Heart left ventricle (tissue), 16 donors: ENCODE measurements around the gene CACNA2D1. TPM values are rescaled to one million over a fixed set of nuclear protein-coding genes. Genes with fewer than 3 reads are reported as not detected.

Experiments
- ATAC-seq, 4 donors: fragments of 200-7000 bp; cut with Tn5 transposase; one replicate each; pipeline ENCODE4 v1.9.1; 2020 to 2022; ENCODE audit warnings: moderate library complexity in 4 of 4, mild to moderate bottlenecking in 3 of 4, moderate number of reproducible peaks in 1 of 4
- DNase-seq, 5 donors: peaks; one replicate each; pipeline ENCODE4 v3.0.0-alpha.2; 2020
- H3K27ac ChIP-seq, 12 donors: fragments of 200-600 bp; sonication (generic) in 4 of 12; one replicate each; pipeline versions ENCODE4 v1.5.0 to v1.8.0; 2016 to 2022; ENCODE audit warnings: mild to moderate bottlenecking in 2 of 12
- H3K27me3 ChIP-seq, 9 donors: fragments of 200-600 bp; sonication (generic) in 2 of 9; one replicate each; pipeline versions ENCODE4 v1.5.1 to v1.8.0; 2016 to 2022; ENCODE audit warnings: mild to moderate bottlenecking in 3 of 9
- H3K36me3 ChIP-seq, 9 donors: fragments of 200-600 bp; sonication (generic) in 2 of 9; one replicate each; pipeline versions ENCODE4 v1.5.0 to v1.8.0; 2018 to 2022; ENCODE audit warnings: mild to moderate bottlenecking in 2 of 9
- H3K4me1 ChIP-seq, 12 donors: fragments of 200-600 bp; sonication (generic) in 4 of 12; one replicate each; pipeline versions ENCODE4 v1.5.0 to v1.8.0; 2016 to 2022; ENCODE audit warnings: mild to moderate bottlenecking in 3 of 12
- H3K4me3 ChIP-seq, 12 donors: fragments of 200-600 bp; sonication (generic) in 4 of 12; one replicate each; pipeline versions ENCODE4 v1.5.0 to v1.8.0; 2017 to 2022; ENCODE audit warnings: mild to moderate bottlenecking in 9 of 12, moderate library complexity in 4 of 12
- H3K9me3 ChIP-seq, 12 donors: fragments of 200-600 bp; sonication (generic) in 4 of 12; one replicate each; pipeline versions ENCODE4 v1.5.0 to v1.8.0; 2016 to 2022; ENCODE audit warnings: mild to moderate bottlenecking in 1 of 12
- CTCF ChIP-seq, 12 donors: fragments of 200-600 bp; sonication (generic) in 4 of 12; IDR thresholded peaks; one replicate each; pipeline versions ENCODE4 v1.5.0 to v1.8.0; 2018 to 2022; ENCODE audit warnings: antibody characterized with exemption in 12 of 12, mild to moderate bottlenecking in 5 of 12
- POLR2A ChIP-seq, 2 donors: fragments of 450-650 bp; IDR thresholded peaks; one replicate each; pipeline ENCODE4 v1.6.1; 2017; ENCODE audit warnings: antibody characterized with exemption in 2 of 2, mild to moderate bottlenecking in 2 of 2, moderate library complexity in 2 of 2
- WGBS, 4 donors: extraction: QIAGEN DNeasy Blood & Tissue Kit in 2 of 4; methylation state at CpG; one replicate each; pipeline versions ENCODE4 v1.1.5 to v1.1.7; 2013 to 2018; 5-methylcytosine and 5-hydroxymethylcytosine counted together
- intact Hi-C, 10 donors: fragments of 100-400 bp; cut with DNase I; formaldehyde crosslinking; loops; one replicate each; pipeline versions ENCODE4 v1.11.1 to v1.14.2; 2022
- polyA plus RNA-seq, 2 donors: library from polyadenylated mRNA; stranded (reverse); fragments of 200-250 nt; gene quantifications; one replicate each; pipeline ENCODE4 v1.2.3, GENCODE V29; 2013
- total RNA-seq, 9 donors: library from RNA; depleted of rRNA in 2 of 9; stranded (reverse); fragments of >200 nt in 2 of 9; fragmentation: NEBNext Ultra II Directional in 3 of 9; extraction: Animal tissue kit (Norgen Biotek cat#: 25700) in 3 of 9; gene quantifications; one replicate each; pipeline versions ENCODE4 v1.1.0 to v1.2.4, GENCODE V29; 2016 to 2023
- donor health status: ischemic (EF 13 %, LVEDD 7.1; RV severe dilation, severe dysfunction).
- donor health status: healthy with polysubstance abuse.
- donor health status: DM: no; HTN: yes; CAD: no.
- donor health status: DM: no; HTN: no; CAD: no.
- donor health status: ischemic (EF 25% LVEDD 6.9; RV normal size, moderate dysfunction).
- donor health status: ischemic (EF 25% LVEDD 5.7; RV mildly dilated, moderate dysfunction).
- donor health status: healthy.
- donor health status: DM: yes; HTN: yes; CAD: no.
- donor health status: ischemic (EF 35%, LVEDD 5.7; RV mildly dilated, moderate dysfunction).
- donor health status: nonischemic (EF 11% LVEDD 7.7; RV severe dilation, severe dysfunction).
- donor health status: DM: yes; HTN: yes; CAD: no.
- donor health status: PGD.
- donor health status: ischemic (EF 29% LVEDD 5.4; RV normal size, mild dysfunction).
- donor health status: nonischemic (EF 23%, LVEDD 6.1; RV moderate dilation, normal function).

CACNA2D1 gene
- total and polyA plus RNA-seq, 11 donors: 13.5 to 122 (median 55.5) TPM

GRCh38 chr7:82294865-82295264, 148.7 kb downstream of the CACNA2D1 start:
- DNase-seq (no peak), ATAC-seq (no peak)
- Histone ChIP-seq H3K9me3 (peaks cover 0 to 11% (median 0%) of the 10 kb centered on the region in 12 donors), H3K27ac (no peak overlapping the region), H3K4me3 (no peak overlapping the region), H3K27me3 (no peaks in the 10 kb centered on the region), H3K36me3 (peaks cover 0 to 4% (median 0%) of the 10 kb centered on the region in 9 donors), H3K4me1 (peaks cover 0 to 13% (median 4%) of the 10 kb centered on the region in 12 donors)
- intact Hi-C loops: no loop called here
- WGBS, 4 donors: 68 to 87% (median 73%) methylated on average over 1 of the region's 1 CpG
- TF ChIP-seq POLR2A (IDR thresholded peaks at IDR 0.05): no peak
- TF ChIP-seq CTCF (IDR thresholded peaks at IDR 0.05): no peak

GRCh38 chr7:82294382-82294784, 149.2 kb downstream of the CACNA2D1 start:
- DNase-seq (no peak), ATAC-seq (no peak)
- Histone ChIP-seq H3K9me3 (peaks cover 0 to 11% (median 0%) of the 10 kb centered on the region in 12 donors), H3K27me3 (no peaks in the 10 kb centered on the region), H3K27ac (no peak overlapping the region), H3K4me3 (no peak overlapping the region), H3K4me1 (peaks cover 0 to 15% (median 5%) of the 10 kb centered on the region in 12 donors), H3K36me3 (peaks cover 0 to 4% (median 0%) of the 10 kb centered on the region in 9 donors)
- 75 to 87% (median 81%) methylated on average over 1 of the region's 1 CpG for WGBS, 4 donors
- no peak for TF ChIP-seq POLR2A (IDR thresholded peaks at IDR 0.05)
- no peak for TF ChIP-seq CTCF (IDR thresholded peaks at IDR 0.05)
- intact Hi-C loops: no loop called here

- peaks cover 0 to 23% (median 8%) of the 10 kb centered on the region in 12 donors for H3K4me1 ChIP-seq
- no peaks in the 10 kb centered on the region for H3K27me3 ChIP-seq
- no peak overlapping the region for H3K27ac ChIP-seq
- WGBS, 4 donors: 25 to 33% (median 28%) methylated on average over 1 of the region's 1 CpG
- no peak for TF ChIP-seq POLR2A (IDR thresholded peaks at IDR 0.05)
- no peak for TF ChIP-seq CTCF (IDR thresholded peaks at IDR 0.05)
- H3K9me3 ChIP-seq: peaks cover 0 to 11% (median 0%) of the 10 kb centered on the region in 12 donors
- no peak overlapping the region for H3K4me3 ChIP-seq
- intact Hi-C loops: no loop called here
- peaks cover 0 to 2% (median 0%) of the 10 kb centered on the region in 9 donors for H3K36me3 ChIP-seq
- ATAC-seq (no peak), DNase-seq (no peak)
Measured at GRCh38 chr7:82293467-82293866, 150.1 kb downstream of the CACNA2D1 start.

GRCh38 chr7:82291931-82292330, 151.6 kb downstream of the CACNA2D1 start:
- no peak overlapping the region for H3K4me3 ChIP-seq
- H3K9me3 ChIP-seq: peaks cover 0 to 11% (median 0%) of the 10 kb centered on the region in 12 donors
- no peaks in the 10 kb centered on the region for H3K27me3 ChIP-seq
- no peak overlapping the region for H3K27ac ChIP-seq
- peaks cover 0 to 38% (median 13%) of the 10 kb centered on the region in 12 donors for H3K4me1 ChIP-seq
- H3K36me3 ChIP-seq: no peaks in the 10 kb centered on the region
- WGBS, 4 donors: 76 to 93% (median 90%) methylated on average over 1 of the region's 1 CpG
- intact Hi-C loops: no loop called here
- ATAC-seq (no peak), DNase-seq (no peak)
- TF ChIP-seq POLR2A (IDR thresholded peaks at IDR 0.05) (no peak), CTCF (IDR thresholded peaks at IDR 0.05) (no peak)
